GM19452 (cell line): Measurements from ENCODE around the gene CNOT6L.

Source experiments
- ATAC-seq: cut with Tn5 transposase; IDR thresholded peaks from one replicate; pipeline ENCODE4 v1.9.1; 2021; ENCODE audit not compliant: unreplicated experiment

CNOT6L gene

GRCh38 chr4:77820649-77821561, 1.7 kb upstream of the CNOT6L start:
- no peak for ATAC-seq

- peak; percentile 74 for ATAC-seq
Measured at GRCh38 chr4:77819843-77820648, 878 bp upstream of the CNOT6L start.

GRCh38 chr4:77819404-77819842, 255 bp upstream of the CNOT6L start:
- peak; percentile 15 for ATAC-seq

- ATAC-seq, result peak; percentile 21
Measured at GRCh38 chr4:77818073-77818601, 1.0 kb downstream of the CNOT6L start.

- ATAC-seq, result no peak
Measured at GRCh38 chr4:77817304-77818072, 1.7 kb downstream of the CNOT6L start.

- no peak for ATAC-seq
Measured at GRCh38 chr4:77816546-77816945, 2.6 kb downstream of the CNOT6L start.

- ATAC-seq, result no peak
Measured at GRCh38 chr4:77815636-77816035, 3.5 kb downstream of the CNOT6L start.

GRCh38 chr4:77805840-77806239, 13.3 kb downstream of the CNOT6L start:
- ATAC-seq, result no peak

GRCh38 chr4:77804471-77804870, 14.7 kb downstream of the CNOT6L start:
- ATAC-seq, result no peak

- ATAC-seq, result no peak
Measured at GRCh38 chr4:77802402-77802801, 16.8 kb downstream of the CNOT6L start.

- no peak for ATAC-seq
Measured at GRCh38 chr4:77801260-77801608, 17.9 kb downstream of the CNOT6L start.

GRCh38 chr4:77800483-77801259, 18.5 kb downstream of the CNOT6L start:
- ATAC-seq, result no peak

- no peak for ATAC-seq
Measured at GRCh38 chr4:77800077-77800476, 19.1 kb downstream of the CNOT6L start.

GRCh38 chr4:77798385-77798784, 20.8 kb downstream of the CNOT6L start:
- ATAC-seq, result no peak

GRCh38 chr4:77797239-77797638, 21.9 kb downstream of the CNOT6L start:
- ATAC-seq, result no peak

GRCh38 chr4:77795326-77795725, 23.8 kb downstream of the CNOT6L start:
- ATAC-seq, result no peak

GRCh38 chr4:77790146-77790545, 29.0 kb downstream of the CNOT6L start:
- no peak for ATAC-seq

- no peak for ATAC-seq
Measured at GRCh38 chr4:77788990-77789389, 30.2 kb downstream of the CNOT6L start.

- no peak for ATAC-seq
Measured at GRCh38 chr4:77787969-77788368, 31.2 kb downstream of the CNOT6L start.

- ATAC-seq, result no peak
Measured at GRCh38 chr4:77785669-77786068, 33.5 kb downstream of the CNOT6L start.
